WI38 (cell line): ENCODE results near the gene SCAANT1.

Experiments used
- H3K4me3 ChIP-seq: 2 replicates; pipeline ENCODE4 v1.5.1; 2011; ENCODE audit warnings: low read depth, mild to moderate bottlenecking, control low read depth, low read length
- TF ChIP-seq, protein P1 (sequence below): IDR thresholded peaks from 2 replicates; pipeline ENCODE4 v1.5.1; 2012; ENCODE audit warnings: low read depth, mild to moderate bottlenecking, control low read depth, low read length

Gene SCAANT1

DNA sequence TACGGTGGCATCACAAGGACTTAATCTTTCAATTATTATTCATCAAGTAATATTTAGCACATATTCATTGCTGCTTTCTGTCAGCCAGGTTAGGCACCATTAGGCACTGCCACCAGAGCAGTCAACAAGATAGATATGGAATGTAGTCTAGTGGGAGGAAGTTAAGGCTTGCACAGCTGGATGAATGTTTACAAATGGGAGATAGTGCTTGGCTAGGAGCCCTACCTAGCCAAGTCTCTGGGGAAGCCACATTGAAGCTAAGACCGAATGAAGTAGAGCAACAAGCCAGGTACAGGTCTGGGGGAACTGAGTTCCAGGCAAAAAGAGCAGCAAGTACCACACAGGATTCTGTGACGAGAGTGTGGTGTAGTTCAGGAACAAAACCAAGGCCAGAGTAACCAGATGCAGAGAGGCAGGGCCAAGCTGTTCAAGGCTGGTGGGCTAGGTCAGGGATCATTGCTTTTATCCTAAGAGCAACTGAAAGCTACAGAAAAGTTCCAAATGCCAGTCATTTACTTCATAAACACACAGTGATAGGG is 33.4 kb upstream of the SCAANT1 start:
- no peak overlapping the region for H3K4me3 ChIP-seq
- TF ChIP-seq, protein P1, sequence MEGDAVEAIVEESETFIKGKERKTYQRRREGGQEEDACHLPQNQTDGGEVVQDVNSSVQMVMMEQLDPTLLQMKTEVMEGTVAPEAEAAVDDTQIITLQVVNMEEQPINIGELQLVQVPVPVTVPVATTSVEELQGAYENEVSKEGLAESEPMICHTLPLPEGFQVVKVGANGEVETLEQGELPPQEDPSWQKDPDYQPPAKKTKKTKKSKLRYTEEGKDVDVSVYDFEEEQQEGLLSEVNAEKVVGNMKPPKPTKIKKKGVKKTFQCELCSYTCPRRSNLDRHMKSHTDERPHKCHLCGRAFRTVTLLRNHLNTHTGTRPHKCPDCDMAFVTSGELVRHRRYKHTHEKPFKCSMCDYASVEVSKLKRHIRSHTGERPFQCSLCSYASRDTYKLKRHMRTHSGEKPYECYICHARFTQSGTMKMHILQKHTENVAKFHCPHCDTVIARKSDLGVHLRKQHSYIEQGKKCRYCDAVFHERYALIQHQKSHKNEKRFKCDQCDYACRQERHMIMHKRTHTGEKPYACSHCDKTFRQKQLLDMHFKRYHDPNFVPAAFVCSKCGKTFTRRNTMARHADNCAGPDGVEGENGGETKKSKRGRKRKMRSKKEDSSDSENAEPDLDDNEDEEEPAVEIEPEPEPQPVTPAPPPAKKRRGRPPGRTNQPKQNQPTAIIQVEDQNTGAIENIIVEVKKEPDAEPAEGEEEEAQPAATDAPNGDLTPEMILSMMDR: no peak

DNA sequence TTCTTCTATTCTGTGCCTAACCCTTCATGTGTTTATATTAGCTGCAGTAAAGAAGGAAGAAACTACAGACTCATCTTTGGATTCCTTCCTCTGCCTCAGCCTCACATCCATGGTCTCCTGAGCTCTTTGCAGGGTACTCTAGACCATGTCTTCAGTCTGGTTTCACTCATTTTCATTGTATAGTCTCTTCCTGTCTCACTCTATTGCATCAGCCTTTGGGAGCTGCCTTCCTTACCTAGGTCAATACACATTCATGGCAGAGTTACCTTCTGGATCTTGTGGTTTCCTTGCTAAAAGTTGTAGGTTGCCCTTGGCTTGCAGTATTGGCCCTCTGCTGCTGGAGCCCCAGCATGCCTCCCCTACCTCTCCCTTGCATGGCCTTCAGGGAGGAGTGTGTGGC is 31.5 kb upstream of the SCAANT1 start:
- no peak overlapping the region for H3K4me3 ChIP-seq
- TF ChIP-seq, protein P1: no peak

DNA sequence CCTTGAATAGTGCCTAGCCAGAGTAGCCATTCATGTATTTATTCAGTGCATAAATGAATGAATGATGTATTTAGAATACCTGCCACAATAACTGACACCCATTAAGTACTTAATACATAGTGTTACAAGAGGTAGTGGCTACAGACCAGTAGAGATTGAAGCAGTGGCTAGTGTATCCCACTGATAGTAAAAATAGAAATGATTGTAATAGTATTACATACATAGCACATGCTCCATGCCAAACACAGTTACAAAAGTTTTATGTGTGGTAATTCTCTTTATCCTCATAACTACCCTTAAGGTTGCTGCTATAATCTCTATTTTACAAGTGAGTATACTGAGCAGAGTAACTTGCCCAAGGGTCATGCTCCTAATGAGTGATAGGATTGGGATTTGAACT is 30.3 kb upstream of the SCAANT1 start:
- TF ChIP-seq, protein P1: no peak
- H3K4me3 ChIP-seq: no peak overlapping the region

DNA sequence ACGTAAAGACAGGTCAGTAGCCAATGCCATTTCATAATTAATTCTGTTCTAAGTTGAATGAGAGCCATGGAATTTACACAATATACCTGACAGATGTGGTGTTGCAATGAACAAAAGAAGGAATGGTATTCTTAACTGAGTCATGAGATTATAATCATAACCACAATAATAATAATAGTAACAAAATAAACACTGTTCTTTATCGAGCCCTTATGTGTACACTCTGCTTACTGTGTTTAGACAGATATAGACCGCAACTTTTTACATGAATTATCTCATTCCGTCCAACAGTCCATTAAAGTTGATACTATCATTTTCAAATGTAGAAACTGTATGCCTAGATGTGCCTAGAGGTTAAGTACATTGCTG is 28.2 kb upstream of the SCAANT1 start:
- TF ChIP-seq, protein P1: no peak
- H3K4me3 ChIP-seq: no peak overlapping the region

DNA sequence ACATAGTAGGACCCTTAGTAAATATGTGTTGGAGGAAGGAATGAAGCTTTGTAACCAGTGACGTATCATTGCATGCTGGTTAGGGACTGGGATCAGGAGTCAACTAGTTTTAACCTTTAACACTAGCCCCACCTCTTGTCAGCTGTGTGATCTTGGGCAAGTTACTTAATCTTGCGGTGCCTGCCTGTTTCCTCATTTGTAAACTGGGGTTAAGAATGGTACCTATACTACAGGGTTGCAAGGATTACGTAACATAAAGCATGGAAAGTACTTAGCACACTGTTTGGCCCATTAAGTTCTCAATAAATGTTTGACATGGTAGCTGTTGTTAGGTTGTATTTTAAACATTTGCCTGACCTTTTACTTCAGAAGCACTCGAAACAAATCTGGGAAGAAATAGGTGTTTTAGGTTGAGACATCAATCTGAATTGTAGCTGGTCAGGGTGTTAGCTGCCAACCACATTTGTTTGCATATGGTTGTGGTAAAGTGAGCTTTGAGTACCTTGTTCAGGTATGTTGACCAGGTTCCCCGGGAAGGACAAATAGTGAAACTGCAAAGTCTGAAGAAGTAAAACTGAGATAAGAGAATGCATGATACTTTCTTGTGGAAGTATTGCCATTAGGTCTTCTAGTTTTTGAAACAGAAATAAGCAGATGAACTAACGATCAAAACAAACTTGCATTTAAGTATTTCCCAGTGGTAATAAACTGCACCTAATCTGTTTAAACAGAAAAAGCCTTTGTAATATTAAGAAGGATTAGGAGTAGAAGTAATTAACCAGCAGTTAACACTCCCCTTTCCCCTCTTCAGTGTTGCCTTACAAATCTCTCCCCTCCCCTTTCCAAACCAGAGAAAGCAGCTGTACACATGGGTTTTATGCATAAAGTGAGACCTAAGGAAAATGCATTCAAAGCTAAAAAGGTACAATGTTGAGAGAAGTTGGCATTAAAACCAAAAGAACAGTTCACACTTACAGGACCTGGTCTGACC is 25.8 kb upstream of the SCAANT1 start:
- no peak overlapping the region for H3K4me3 ChIP-seq
- TF ChIP-seq, protein P1: no peak

DNA sequence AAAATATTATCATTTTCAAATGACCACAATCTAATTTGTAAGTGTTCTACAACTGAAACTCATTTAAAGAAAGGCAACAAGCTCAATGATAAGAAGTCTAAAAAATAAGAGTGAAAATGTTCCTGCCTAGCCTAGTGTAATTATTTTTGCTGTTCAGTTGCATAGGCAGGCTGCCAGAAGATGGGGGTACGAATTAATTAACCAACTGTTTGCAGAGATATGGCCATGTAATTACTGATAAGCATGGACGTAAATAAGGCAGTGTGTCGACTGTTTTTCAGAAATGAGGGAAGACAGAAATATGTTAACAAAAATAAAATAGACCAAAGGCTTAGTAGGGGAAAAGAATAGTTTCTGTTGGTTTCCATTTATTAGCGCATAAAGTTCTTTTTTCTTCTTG is 24.7 kb upstream of the SCAANT1 start:
- TF ChIP-seq, protein P1: no peak
- no peak overlapping the region for H3K4me3 ChIP-seq
